ENCODE measurements around the gene CADPS2. TPM values are rescaled to one million over a fixed set of nuclear protein-coding genes. Genes with fewer than 3 reads are reported as not detected.

Gene CADPS2
- total RNA-seq, 1 experiment from 2014 or later, result 7.4 TPM

- no peaks in the 10 kb centered on the region for H3K9me3 Mint-ChIP-seq (ENCODE audit: unreplicated experiment)
- no peaks in the 10 kb centered on the region for H3K36me3 Mint-ChIP-seq (ENCODE audit: insufficient read depth, unreplicated experiment)
- H3K27ac Mint-ChIP-seq (ENCODE audit: low read depth, unreplicated experiment), result no peak overlapping the region
- H3K4me1 Mint-ChIP-seq (ENCODE audit: insufficient read depth, unreplicated experiment), result no peaks in the 10 kb centered on the region
- intact Hi-C loops (cut with micrococcal nuclease), result no loop called here
- no peaks in the 10 kb centered on the region for H3K27me3 Mint-ChIP-seq (ENCODE audit: insufficient read depth, unreplicated experiment)
- BruUV-seq (replicated peaks), result no TSS peak
- DNase-seq (ENCODE audit: unreplicated experiment), result no peak
- H3K4me3 Mint-ChIP-seq (ENCODE audit: unreplicated experiment), result no peak overlapping the region
- ChIA-PET CTCF (no interaction called here), POLR2A (no interaction called here)
- no peak for TF ChIP-seq CTCF (IDR thresholded peaks at IDR 0.05; ENCODE audit: unreplicated experiment)
Measured at GRCh38 chr7:122663733-122664132, 222.5 kb downstream of the CADPS2 start.

GRCh38 chr7:122658856-122659255 is 227.4 kb downstream of the CADPS2 start:
- Mint-ChIP-seq H3K27ac (ENCODE audit: low read depth, unreplicated experiment) (no peak overlapping the region), H3K4me3 (ENCODE audit: unreplicated experiment) (no peak overlapping the region), H3K36me3 (ENCODE audit: insufficient read depth, unreplicated experiment) (no peaks in the 10 kb centered on the region), H3K4me1 (ENCODE audit: insufficient read depth, unreplicated experiment) (no peaks in the 10 kb centered on the region), H3K9me3 (ENCODE audit: unreplicated experiment) (no peaks in the 10 kb centered on the region), H3K27me3 (ENCODE audit: insufficient read depth, unreplicated experiment) (no peaks in the 10 kb centered on the region)
- intact Hi-C loops (cut with micrococcal nuclease), result no loop called here
- no peak for DNase-seq (ENCODE audit: unreplicated experiment)
- no peak for TF ChIP-seq CTCF (IDR thresholded peaks at IDR 0.05; ENCODE audit: unreplicated experiment)
- BruUV-seq (replicated peaks), result no TSS peak
- ChIA-PET POLR2A (interaction anchor here (0.6 kb wide), 1 partner anchor 676 kb away, joined by 3 read pairs; no protein-coding TSS in a partner anchor), CTCF (interaction anchor here (0.5 kb wide), 1 partner anchor 137 kb away, joined by 3 read pairs; no protein-coding TSS in a partner anchor)

GRCh38 chr7:122653685-122654084 is 232.6 kb downstream of the CADPS2 start:
- Mint-ChIP-seq H3K36me3 (ENCODE audit: insufficient read depth, unreplicated experiment) (no peaks in the 10 kb centered on the region), H3K4me3 (ENCODE audit: unreplicated experiment) (no peak overlapping the region), H3K27me3 (ENCODE audit: insufficient read depth, unreplicated experiment) (no peaks in the 10 kb centered on the region), H3K27ac (ENCODE audit: low read depth, unreplicated experiment) (no peak overlapping the region), H3K9me3 (ENCODE audit: unreplicated experiment) (no peaks in the 10 kb centered on the region), H3K4me1 (ENCODE audit: insufficient read depth, unreplicated experiment) (no peaks in the 10 kb centered on the region)
- intact Hi-C loops (cut with micrococcal nuclease), result no loop called here
- DNase-seq (ENCODE audit: unreplicated experiment), result no peak
- ChIA-PET CTCF (no interaction called here), POLR2A (interaction anchor here (0.6 kb wide), 1 partner anchor 904 kb away, joined by 3 read pairs; no protein-coding TSS in a partner anchor)
- TF ChIP-seq CTCF (IDR thresholded peaks at IDR 0.05; ENCODE audit: unreplicated experiment), result no peak
- no TSS peak for BruUV-seq (replicated peaks)

- H3K9me3 Mint-ChIP-seq (ENCODE audit: unreplicated experiment), result no peaks in the 10 kb centered on the region
- H3K4me3 Mint-ChIP-seq (ENCODE audit: unreplicated experiment), result no peak overlapping the region
- POLR2A ChIA-PET, result interaction anchor here (0.6 kb wide), 2 partner anchors 48 to 904 kb away, joined by 3 read pairs; no protein-coding TSS in a partner anchor
- CTCF ChIA-PET, result interaction anchor here (0.7 to 0.8 kb wide), 2 partner anchors 9 to 14 kb away, joined by 3 to 4 read pairs; no protein-coding TSS in a partner anchor
- no peaks in the 10 kb centered on the region for H3K36me3 Mint-ChIP-seq (ENCODE audit: insufficient read depth, unreplicated experiment)
- no peak for TF ChIP-seq CTCF (IDR thresholded peaks at IDR 0.05; ENCODE audit: unreplicated experiment)
- no peak for DNase-seq (ENCODE audit: unreplicated experiment)
- no peaks in the 10 kb centered on the region for H3K4me1 Mint-ChIP-seq (ENCODE audit: insufficient read depth, unreplicated experiment)
- no TSS peak for BruUV-seq (replicated peaks)
- no peaks in the 10 kb centered on the region for H3K27me3 Mint-ChIP-seq (ENCODE audit: insufficient read depth, unreplicated experiment)
- no peak overlapping the region for H3K27ac Mint-ChIP-seq (ENCODE audit: low read depth, unreplicated experiment)
- intact Hi-C loops (cut with micrococcal nuclease), result no loop called here
Measured at GRCh38 chr7:122652876-122653275, 233.4 kb downstream of the CADPS2 start.

All from MCF 10A (cell line).